A673 (cell line): Measurements from ENCODE around the gene CPXM2.

Source experiments
- EZH2 ChIP-seq: fragments of 200-600 bp; sonication (generic); IDR thresholded peaks from 2 replicates; pipeline ENCODE4 v1.6.1; 2017; ENCODE audit warnings: borderline replicate concordance, low read depth, mild to moderate bottlenecking, mixed read lengths, antibody characterized with exemption, low read length; ENCODE audit not compliant: poor library complexity, severe bottlenecking
- TF ChIP-seq, protein P1 (sequence below): fragments of 300-800, 200-600 bp; sonication (generic); conservative IDR thresholded peaks from 2 replicates; pipeline ENCODE4 v1.5.1; 2017; ENCODE audit warnings: low read depth, mild to moderate bottlenecking, antibody characterized with exemption, low read length, moderate library complexity, mixed read lengths

DNA sequence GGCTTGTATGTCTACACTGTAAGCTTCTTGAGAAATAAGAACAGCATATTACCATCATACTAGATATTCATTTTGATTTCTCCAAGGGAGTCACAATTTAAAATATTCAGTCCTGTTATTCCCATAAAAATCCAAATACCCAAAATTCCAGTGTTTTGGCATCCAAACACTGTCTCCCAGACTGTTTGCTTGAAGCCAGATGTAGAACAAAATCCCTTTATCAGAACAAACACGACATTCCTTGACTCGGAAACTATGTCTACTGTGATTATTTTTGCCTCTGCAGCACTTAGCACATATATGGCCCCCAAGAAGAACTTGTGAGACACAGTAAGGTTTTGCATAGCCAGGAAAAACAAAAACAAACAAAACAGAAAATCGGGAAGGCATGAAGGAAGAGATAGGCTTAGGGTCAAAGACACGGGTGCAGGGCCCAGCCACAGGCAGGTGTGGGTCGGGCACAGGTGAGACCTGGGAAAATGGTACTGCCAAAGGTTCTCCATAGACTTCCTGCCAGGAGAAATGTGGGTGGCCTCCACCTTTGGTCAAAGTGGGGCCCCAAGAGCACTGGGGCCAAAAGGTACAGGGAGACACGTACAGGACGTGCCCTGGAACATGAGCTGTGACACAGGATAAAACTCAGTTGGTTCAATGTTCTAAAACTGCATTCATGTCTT lies 36.5 kb downstream of the CPXM2 start:
- TF ChIP-seq, protein P1, sequence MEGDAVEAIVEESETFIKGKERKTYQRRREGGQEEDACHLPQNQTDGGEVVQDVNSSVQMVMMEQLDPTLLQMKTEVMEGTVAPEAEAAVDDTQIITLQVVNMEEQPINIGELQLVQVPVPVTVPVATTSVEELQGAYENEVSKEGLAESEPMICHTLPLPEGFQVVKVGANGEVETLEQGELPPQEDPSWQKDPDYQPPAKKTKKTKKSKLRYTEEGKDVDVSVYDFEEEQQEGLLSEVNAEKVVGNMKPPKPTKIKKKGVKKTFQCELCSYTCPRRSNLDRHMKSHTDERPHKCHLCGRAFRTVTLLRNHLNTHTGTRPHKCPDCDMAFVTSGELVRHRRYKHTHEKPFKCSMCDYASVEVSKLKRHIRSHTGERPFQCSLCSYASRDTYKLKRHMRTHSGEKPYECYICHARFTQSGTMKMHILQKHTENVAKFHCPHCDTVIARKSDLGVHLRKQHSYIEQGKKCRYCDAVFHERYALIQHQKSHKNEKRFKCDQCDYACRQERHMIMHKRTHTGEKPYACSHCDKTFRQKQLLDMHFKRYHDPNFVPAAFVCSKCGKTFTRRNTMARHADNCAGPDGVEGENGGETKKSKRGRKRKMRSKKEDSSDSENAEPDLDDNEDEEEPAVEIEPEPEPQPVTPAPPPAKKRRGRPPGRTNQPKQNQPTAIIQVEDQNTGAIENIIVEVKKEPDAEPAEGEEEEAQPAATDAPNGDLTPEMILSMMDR = no peak
- TF ChIP-seq EZH2 = no peak
